ENCODE measurements around the gene SORCS3. TPM values are rescaled to one million over a fixed set of nuclear protein-coding genes. Genes with fewer than 3 reads are reported as not detected.

SORCS3 gene
- total and polyA plus RNA-seq, 10 of the 15 experiments (the other 5 are each of a cell fraction or from before 2014, with no cell fraction given): 0.01 to 0.04 (median 0.02) TPM; not detected in 7

DNA sequence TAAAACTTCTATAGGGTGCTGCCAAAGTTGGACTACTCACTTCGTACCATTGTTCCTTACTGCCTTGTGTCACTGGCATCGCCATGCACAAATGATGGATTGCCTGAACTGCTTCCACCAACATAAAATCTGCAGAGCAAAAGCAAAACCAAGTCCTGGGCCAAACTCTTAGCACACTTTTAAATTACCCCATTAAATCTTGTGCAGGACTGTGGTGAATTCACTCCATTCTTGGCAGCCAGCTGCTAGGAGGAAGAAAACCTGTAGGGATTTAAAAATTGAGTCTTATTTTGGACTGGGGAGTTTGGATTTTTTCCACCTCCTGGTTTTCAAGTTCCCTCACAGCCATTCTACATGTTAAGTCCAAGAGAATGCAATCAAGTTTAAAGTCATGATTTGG lies 646.9 kb downstream of the SORCS3 start:
- RAD21 ChIA-PET (ENCODE audit: unreplicated experiment): no interaction called here
- DNase-seq (ENCODE audit: low read depth, low spot score): no peak
- intact Hi-C loops (cut with micrococcal nuclease; ENCODE audit: unreplicated experiment) (no loop called here), in situ Hi-C loops (cut with MboI) (no loop called here)
- no peak for ATAC-seq
- POLR2A ChIA-PET: no interaction called here
- Histone ChIP-seq H3K4me2 (ENCODE audit: control insufficient read depth, insufficient read depth) (no peak overlapping the region), H3K9me3 (replicated peaks; ENCODE audit: control insufficient read depth, insufficient read depth, low read length) (no peaks in the 10 kb centered on the region), H2AFZ (ENCODE audit: control insufficient read depth, low read depth, low read length) (no peak overlapping the region), H3K79me2 (ENCODE audit: control insufficient read depth, insufficient read depth, low read length) (no peaks in the 10 kb centered on the region), H4K20me1 (ENCODE audit: control insufficient read depth, insufficient read depth) (no peaks in the 10 kb centered on the region), H3K36me3 (ENCODE audit: control insufficient read depth in 2 of 2, insufficient read depth in 2 of 2, low read length in 1 of 2) (no peaks in the 10 kb centered on the region), H3K4me1 (ENCODE audit: control insufficient read depth, insufficient read depth, low read length) (no peaks in the 10 kb centered on the region), H3K4me3 (no peak overlapping the region), H3K27me3 (replicated peaks in 1 of 2; ENCODE audit: control insufficient read depth in 2 of 2, insufficient read depth in 2 of 2, low read length in 1 of 2) (no peaks in the 10 kb centered on the region), H3K27ac (ENCODE audit: control insufficient read depth, insufficient read depth) (no peak overlapping the region), H3K9ac (ENCODE audit: control insufficient read depth, insufficient read depth, low read length) (no peak overlapping the region)
- CTCF ChIA-PET: no interaction called here
- 5% methylated on average over 2 of the region's 2 CpGs for WGBS (ENCODE audit: insufficient coverage, insufficient replicate concordance, low lambda C conversion rate, missing lambda C conversion rate)
- no peak for TF ChIP-seq SMARCA5 (IDR thresholded peaks at IDR 0.05)
- no peak for TF ChIP-seq TCF3 (IDR thresholded peaks at IDR 0.05; ENCODE audit: borderline replicate concordance, insufficient read depth, low read depth, low read length)
- TF ChIP-seq TARDBP (IDR thresholded peaks at IDR 0.05; ENCODE audit: borderline replicate concordance): no peak
- no peak for TF ChIP-seq EED (IDR thresholded peaks at IDR 0.05; ENCODE audit: low read depth)
- no peak for TF ChIP-seq ETV6 (conservative IDR thresholded peaks at IDR 0.05 in 1 of 2, IDR thresholded peaks at IDR 0.05 in 1 of 2; ENCODE audit: borderline replicate concordance in 1 of 2, low read depth in 1 of 2)
- TF ChIP-seq RUNX3 (IDR thresholded peaks at IDR 0.05; ENCODE audit: low read length): no peak
- TF ChIP-seq, protein P1, sequence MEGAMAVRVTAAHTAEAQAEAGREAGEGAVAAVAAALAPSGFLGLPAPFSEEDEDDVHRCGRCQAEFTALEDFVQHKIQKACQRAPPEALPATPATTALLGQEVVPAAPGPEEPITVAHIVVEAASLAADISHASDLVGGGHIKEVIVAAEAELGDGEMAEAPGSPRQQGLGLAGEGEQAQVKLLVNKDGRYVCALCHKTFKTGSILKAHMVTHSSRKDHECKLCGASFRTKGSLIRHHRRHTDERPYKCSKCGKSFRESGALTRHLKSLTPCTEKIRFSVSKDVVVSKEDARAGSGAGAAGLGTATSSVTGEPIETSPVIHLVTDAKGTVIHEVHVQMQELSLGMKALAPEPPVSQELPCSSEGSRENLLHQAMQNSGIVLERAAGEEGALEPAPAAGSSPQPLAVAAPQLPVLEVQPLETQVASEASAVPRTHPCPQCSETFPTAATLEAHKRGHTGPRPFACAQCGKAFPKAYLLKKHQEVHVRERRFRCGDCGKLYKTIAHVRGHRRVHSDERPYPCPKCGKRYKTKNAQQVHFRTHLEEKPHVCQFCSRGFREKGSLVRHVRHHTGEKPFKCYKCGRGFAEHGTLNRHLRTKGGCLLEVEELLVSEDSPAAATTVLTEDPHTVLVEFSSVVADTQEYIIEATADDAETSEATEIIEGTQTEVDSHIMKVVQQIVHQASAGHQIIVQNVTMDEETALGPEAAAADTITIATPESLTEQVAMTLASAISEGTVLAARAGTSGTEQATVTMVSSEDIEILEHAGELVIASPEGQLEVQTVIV (IDR thresholded peaks at IDR 0.05; ENCODE audit: borderline replicate concordance, partially characterized antibody): no peak
- TF ChIP-seq IKZF2 (IDR thresholded peaks at IDR 0.05): no peak
- no peak for TF ChIP-seq POU2F2 (IDR thresholded peaks at IDR 0.05; ENCODE audit: borderline replicate concordance, low read depth, low read length)
- FAIRE-seq: no peak
- SMC1A ChIA-PET (ENCODE audit: uncharacterized antibody, unreplicated experiment): no interaction called here
- no TSS peak for BruUV-seq (replicated peaks)

Data from GM12878 (cell line).